PC-9 (cell line): ENCODE results near the gene KCNK7. TPM values are rescaled to one million over a fixed set of nuclear protein-coding genes. Genes with fewer than 3 reads are reported as not detected.

Experiments
- BruUV-seq: library from RNA; stranded (reverse); fragments of 400-500 nt; replicated peaks from 2 replicates; lab custom pipeline; 2021; lab: Mats Ljungman, UMichigan
- CTCF ChIA-PET: fragments of 300-600 bp; sonication (Branson Sonifier 250); formaldehyde crosslinking; loops from one replicate; lab custom pipeline; 2022; ENCODE audit warnings: antibody characterized with exemption; lab: Charles Lee
- POLR2A ChIA-PET: fragments of 300-600 bp; sonication (Branson Sonifier 250); formaldehyde crosslinking; loops from one replicate; lab custom pipeline; 2022; ENCODE audit warnings: antibody characterized with exemption; ENCODE audit not compliant: unreplicated experiment; lab: Charles Lee
- DNase-seq, 2 experiments: peaks; one replicate each; pipeline versions ENCODE4 v3.0.0 to v3.0.0-alpha.2; 2015 to 2022; ENCODE audit warnings: mixed read lengths in 1 of 2
- H2AFZ ChIP-seq: fragments of 200-600 bp; sonication (generic); 2 replicates; pipeline ENCODE4 v1.8.1; 2017; ENCODE audit warnings: antibody characterized with exemption
- H3F3A ChIP-seq: fragments of 200-600 bp; sonication (generic); 2 replicates; pipeline ENCODE4 v1.8.1; 2017; ENCODE audit warnings: antibody characterized with exemption, mild to moderate bottlenecking, low read depth; ENCODE audit not compliant: insufficient read depth
- H3K27ac ChIP-seq: fragments of 200-600 bp; sonication (generic); 2 replicates; pipeline ENCODE4 v1.6.1; 2016; ENCODE audit warnings: mixed run types
- H3K27me3 ChIP-seq: fragments of 200-600 bp; sonication (generic); 2 replicates; pipeline ENCODE4 v1.6.1; 2016; ENCODE audit warnings: low read depth, mixed run types; ENCODE audit not compliant: insufficient read depth
- H3K36me3 ChIP-seq: fragments of 200-600 bp; sonication (generic); 2 replicates; pipeline ENCODE4 v1.6.1; 2016; ENCODE audit warnings: low read depth, mixed run types
- H3K4me1 ChIP-seq: fragments of 200-600 bp; sonication (generic); replicated peaks from 2 replicates; pipeline ENCODE4 v1.6.1; 2016; ENCODE audit warnings: mixed run types; ENCODE audit not compliant: insufficient read depth
- H3K4me2 ChIP-seq: fragments of 200-600 bp; sonication (generic); 2 replicates; pipeline ENCODE4 v1.6.1; 2017; ENCODE audit warnings: mixed run types
- H3K4me3 ChIP-seq: fragments of 200-600 bp; sonication (generic); 2 replicates; pipeline ENCODE4 v1.6.1; 2016; ENCODE audit warnings: mixed run types
- H3K79me2 ChIP-seq: fragments of 200-600 bp; sonication (generic); 2 replicates; pipeline ENCODE4 v1.6.1; 2017; ENCODE audit warnings: low read depth, mixed run types
- H3K9me2 ChIP-seq: fragments of 200-600 bp; sonication (generic); 2 replicates; pipeline ENCODE4 v1.8.1; 2017; ENCODE audit warnings: mild to moderate bottlenecking; ENCODE audit not compliant: insufficient read depth
- H3K9me3 ChIP-seq: fragments of 200-600 bp; sonication (generic); 2 replicates; pipeline ENCODE4 v1.8.1; 2016; ENCODE audit warnings: low read depth; ENCODE audit not compliant: insufficient read depth
- H4K20me1 ChIP-seq: fragments of 200-600 bp; sonication (generic); 2 replicates; pipeline ENCODE4 v1.8.1; 2017; ENCODE audit not compliant: insufficient read depth
- EZH2 ChIP-seq: fragments of 200-600 bp; sonication (generic); IDR thresholded peaks from 2 replicates; pipeline ENCODE4 v1.8.0; 2017; ENCODE audit warnings: antibody characterized with exemption, low read depth
- intact Hi-C: fragments of 100-400 bp; cut with micrococcal nuclease; formaldehyde crosslinking; loops from one replicate; pipeline ENCODE4 v1.10.0; 2022; ENCODE audit not compliant: unreplicated experiment
- total RNA-seq: library from RNA; stranded (reverse); gene quantifications from 2 replicates; pipeline ENCODE4 v1.2.3, GENCODE V29; 2021
- TF ChIP-seq, protein P1 (sequence below): fragments of 200-600 bp; sonication (generic); conservative IDR thresholded peaks from 2 replicates; pipeline ENCODE4 v1.6.1; 2017; ENCODE audit warnings: mixed run types, antibody characterized with exemption, mild to moderate bottlenecking, moderate library complexity

The KCNK7 gene
- total RNA-seq, 1 experiment from 2014 or later = not detected

DNA sequence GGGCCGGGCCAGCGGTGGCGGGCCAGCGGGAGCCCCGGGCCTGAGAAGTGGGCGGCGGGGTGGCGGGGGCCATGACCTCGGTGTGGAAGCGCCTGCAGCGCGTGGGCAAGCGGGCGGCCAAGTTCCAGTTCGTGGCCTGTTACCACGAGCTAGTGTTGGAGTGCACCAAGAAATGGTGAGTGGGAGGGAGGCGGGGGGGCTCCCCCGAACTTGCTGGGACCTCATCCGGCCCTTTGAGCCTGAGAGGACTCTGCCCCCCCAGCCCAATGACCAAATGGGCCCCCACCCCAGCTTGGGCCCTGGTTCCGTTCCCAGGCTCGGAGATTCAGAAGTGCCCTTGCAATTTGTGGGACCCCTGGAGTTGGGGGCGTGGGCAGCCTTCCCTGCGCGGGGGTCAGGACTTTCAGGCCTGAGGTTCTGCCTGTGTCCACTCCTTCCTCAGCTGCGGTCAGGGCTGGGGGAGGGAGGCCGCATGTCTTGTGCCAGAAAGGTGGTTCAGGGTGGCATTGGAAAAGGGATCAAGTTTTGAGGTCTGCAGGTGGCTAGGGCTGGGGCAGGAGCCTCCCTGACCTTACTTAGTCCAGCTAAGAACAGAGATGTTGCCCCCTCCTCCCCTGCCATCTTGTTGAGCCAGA is 19.3 kb downstream of the KCNK7 start:
- Histone ChIP-seq H3K27ac (peak overlapping the region; percentile 52), H3K4me3 (peak overlapping the region; percentile 81), H3K36me3 (no peaks in the 10 kb centered on the region; the same call in 1 of the 2 replicates), H3K9me2 (no peaks in the 10 kb centered on the region), H3F3A (peaks cover 48% of the 10 kb centered on the region), H2AFZ (peak overlapping the region; percentile 62; the same call in 1 of the 2 replicates), H4K20me1 (peaks cover 7% of the 10 kb centered on the region; the same call in 1 of the 2 replicates), H3K79me2 (peaks cover 40% of the 10 kb centered on the region), H3K4me2 (peak overlapping the region; percentile 98), H3K27me3 (no peaks in the 10 kb centered on the region), H3K9me3 (no peaks in the 10 kb centered on the region), H3K4me1 (peaks cover 51% of the 10 kb centered on the region)
- POLR2A ChIA-PET = interaction anchor here (0.6 to 1.0 kb wide), 5 partner anchors 17 to 154 kb away, joined by 3 to 15 read pairs (median 5); partner anchors contain the start of genes NEAT1 and PCNX3
- TF ChIP-seq EZH2 = no peak
- TF ChIP-seq, protein P1, sequence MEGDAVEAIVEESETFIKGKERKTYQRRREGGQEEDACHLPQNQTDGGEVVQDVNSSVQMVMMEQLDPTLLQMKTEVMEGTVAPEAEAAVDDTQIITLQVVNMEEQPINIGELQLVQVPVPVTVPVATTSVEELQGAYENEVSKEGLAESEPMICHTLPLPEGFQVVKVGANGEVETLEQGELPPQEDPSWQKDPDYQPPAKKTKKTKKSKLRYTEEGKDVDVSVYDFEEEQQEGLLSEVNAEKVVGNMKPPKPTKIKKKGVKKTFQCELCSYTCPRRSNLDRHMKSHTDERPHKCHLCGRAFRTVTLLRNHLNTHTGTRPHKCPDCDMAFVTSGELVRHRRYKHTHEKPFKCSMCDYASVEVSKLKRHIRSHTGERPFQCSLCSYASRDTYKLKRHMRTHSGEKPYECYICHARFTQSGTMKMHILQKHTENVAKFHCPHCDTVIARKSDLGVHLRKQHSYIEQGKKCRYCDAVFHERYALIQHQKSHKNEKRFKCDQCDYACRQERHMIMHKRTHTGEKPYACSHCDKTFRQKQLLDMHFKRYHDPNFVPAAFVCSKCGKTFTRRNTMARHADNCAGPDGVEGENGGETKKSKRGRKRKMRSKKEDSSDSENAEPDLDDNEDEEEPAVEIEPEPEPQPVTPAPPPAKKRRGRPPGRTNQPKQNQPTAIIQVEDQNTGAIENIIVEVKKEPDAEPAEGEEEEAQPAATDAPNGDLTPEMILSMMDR = no peak
- no peak for DNase-seq
- TSS peak; percentile 40 for BruUV-seq
- CTCF ChIA-PET = interaction anchor here (0.6 to 0.9 kb wide), 3 partner anchors 11 to 35 kb away, joined by 3 to 12 read pairs (median 3); no protein-coding TSS in a partner anchor
- intact Hi-C loops = no loop called here

DNA sequence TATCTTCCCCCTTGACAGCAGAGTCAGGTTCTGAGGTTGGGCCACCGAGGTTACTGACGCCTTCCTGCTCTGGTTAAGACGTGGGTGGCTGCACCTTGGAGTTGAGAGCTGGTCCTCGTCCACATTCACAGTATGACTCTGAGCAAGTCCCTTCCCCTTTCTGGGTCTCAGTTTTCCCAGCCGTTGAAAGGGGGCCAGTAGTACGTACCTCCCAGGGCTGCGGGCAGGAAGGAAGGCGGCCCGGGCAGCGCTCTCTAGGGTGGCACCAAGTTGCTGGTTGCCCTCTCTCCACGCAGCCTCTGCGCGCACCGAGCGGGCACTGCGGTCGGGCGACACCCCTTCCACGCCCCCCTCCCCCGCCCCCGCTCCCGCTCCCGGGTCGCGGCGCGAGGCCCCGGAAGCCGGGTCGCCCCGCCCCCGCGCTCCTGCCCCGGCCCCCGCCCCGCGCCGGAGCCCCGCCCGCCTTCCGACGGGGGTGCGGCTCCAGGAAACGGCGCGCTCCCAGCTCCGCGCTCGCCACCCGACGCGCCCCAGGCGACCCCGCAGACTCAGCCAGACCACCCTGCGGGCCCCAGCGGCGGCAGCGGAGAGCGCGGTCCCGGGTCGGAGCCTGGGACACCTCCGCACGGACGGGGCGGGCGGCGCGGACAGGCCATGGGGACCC is 19.9 kb downstream of the KCNK7 start, which contains the start of gene EHBP1L1:
Gene EHBP1L1 (plus strand): TSS at position 486 of the 664 bp plus-strand sequence. CDS start 250 bp downstream, outside the sequence.
- H3K4me2 ChIP-seq = peak within 1 kb of the TSS; percentile 98
- H3K9me3 ChIP-seq = no peaks in the 10 kb centered on the region
- intact Hi-C loops = no loop called here
- DNase-seq = peak in 1 of 2 experiments; percentile 80
- no TSS peak for BruUV-seq
- TF ChIP-seq EZH2 = no peak
- TF ChIP-seq, protein P1 = no peak
- H3K4me3 ChIP-seq = peak within 1 kb of the TSS; percentile 81
- no peaks in the 10 kb centered on the region for H3K27me3 ChIP-seq
- H3F3A ChIP-seq = peaks cover 55% of the 10 kb centered on the region
- ChIA-PET CTCF (interaction anchor here (0.6 kb wide), 1 partner anchor 17 kb away, joined by 12 read pairs; no protein-coding TSS in a partner anchor), POLR2A (interaction anchor here (0.6 to 1.0 kb wide), 3 partner anchors 40 to 300 kb away, joined by 8 to 46 read pairs (median 15); partner anchors contain the start of gene PCNX3)
- peaks cover 7% of the 10 kb centered on the region; the same call in 1 of the 2 replicates for H4K20me1 ChIP-seq
- peak within 1 kb of the TSS; percentile 62; the same call in 1 of the 2 replicates for H2AFZ ChIP-seq
- H3K4me1 ChIP-seq = peaks cover 55% of the 10 kb centered on the region
- no peaks in the 10 kb centered on the region for H3K9me2 ChIP-seq
- H3K27ac ChIP-seq = peak within 1 kb of the TSS; percentile 52
- H3K36me3 ChIP-seq = no peaks in the 10 kb centered on the region; the same call in 1 of the 2 replicates
- peaks cover 47% of the 10 kb centered on the region for H3K79me2 ChIP-seq

DNA sequence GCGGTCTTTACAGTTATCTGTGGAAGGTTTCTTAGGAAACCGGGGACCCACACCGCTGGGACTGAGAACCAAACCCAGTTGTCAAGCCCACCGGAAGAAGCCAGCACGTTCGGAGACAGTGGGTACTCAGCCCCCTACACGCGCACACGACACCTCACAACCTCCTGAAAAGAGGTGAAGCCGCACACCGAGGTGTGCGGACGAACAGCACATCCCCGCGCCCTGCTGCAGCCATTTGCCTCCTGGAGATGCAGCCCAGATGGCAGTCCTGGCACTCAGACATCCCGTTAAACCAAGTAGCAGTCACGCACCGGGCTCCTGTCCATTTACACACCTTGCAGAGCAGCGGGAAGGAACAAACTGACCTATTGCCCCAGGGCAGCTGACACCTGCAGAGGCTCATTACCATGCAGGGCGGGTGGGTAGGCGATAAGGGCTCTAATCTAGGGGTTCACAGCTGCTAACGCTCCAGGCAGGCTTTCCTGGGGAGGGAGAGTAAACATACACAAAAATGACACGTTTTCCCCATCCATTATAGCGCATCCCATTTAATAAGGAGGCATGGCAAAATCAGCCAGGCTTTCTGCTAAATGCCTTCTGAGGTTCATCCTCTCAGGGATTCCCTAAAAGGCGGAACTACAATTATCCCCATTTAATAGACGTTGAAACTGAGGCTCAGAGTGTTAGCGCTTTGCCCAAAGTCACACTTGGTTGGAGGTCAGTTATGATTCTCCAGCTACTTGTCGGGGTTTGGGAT is 20.6 kb downstream of the KCNK7 start:
- H3K4me1 ChIP-seq = peaks cover 55% of the 10 kb centered on the region

More for the DNA sequence above, 20.6 kb downstream of the KCNK7 start:
- H3K79me2 ChIP-seq = peaks cover 51% of the 10 kb centered on the region
- H2AFZ ChIP-seq = no peak overlapping the region
- TF ChIP-seq, protein P1 = no peak
- no peak for TF ChIP-seq EZH2
- no peaks in the 10 kb centered on the region for H3K9me3 ChIP-seq
- H3K36me3 ChIP-seq = no peaks in the 10 kb centered on the region; the same call in 1 of the 2 replicates
- H3K9me2 ChIP-seq = no peaks in the 10 kb centered on the region
- DNase-seq = peak; percentile 56 to 65
- H3K4me3 ChIP-seq = peak overlapping the region; percentile 81
- BruUV-seq = TSS peak; percentile 59
- POLR2A ChIA-PET = no interaction called here
- H3F3A ChIP-seq = peaks cover 57% of the 10 kb centered on the region
- intact Hi-C loops = loop anchor here (5.0 kb wide), 5 partner anchors 48 to 477 kb away; partner anchors contain the start of genes CST6, KAT5, NEAT1 and SCYL1
- CTCF ChIA-PET = no interaction called here
- no peaks in the 10 kb centered on the region for H3K27me3 ChIP-seq
- H4K20me1 ChIP-seq = peaks cover 7% of the 10 kb centered on the region; the same call in 1 of the 2 replicates
- H3K4me2 ChIP-seq = peak overlapping the region; percentile 82
- peak overlapping the region; percentile 30 for H3K27ac ChIP-seq
